ENCODE data around the gene SLC4A11. TPM values are rescaled to one million over a fixed set of nuclear protein-coding genes. Genes with fewer than 3 reads are reported as not detected.

SLC4A11 gene
- total RNA-seq, 3 donors from 2014 or later, result 0.31 to 1.2 (median 1.1) TPM

GRCh38 chr20:3208786-3209256 lies 30.2 kb downstream of the SLC4A11 start:
- intact Hi-C loops (cut with DNase I, micrococcal nuclease), result no loop called here
- TF ChIP-seq CTCF (IDR thresholded peaks at IDR 0.05), result no peak
- H3K4me3 ChIP-seq, result peak overlapping the region; percentile 83
- H3K36me3 ChIP-seq (ENCODE audit: low read depth), result no peaks in the 10 kb centered on the region
- H3K9me3 ChIP-seq, result no peaks in the 10 kb centered on the region
- peaks cover 9% of the 10 kb centered on the region for H3K4me1 ChIP-seq (ENCODE audit: low read depth)
- DNase-seq (peak in 1 of 3 donors; percentile 26), ATAC-seq (peak; percentile 6)

GRCh38 chr20:3204124-3204794 lies 34.7 kb downstream of the SLC4A11 start, which contains the start of gene DDRGK1:
Gene DDRGK1, minus strand, starts transcription at chr20:3204682. Its CDS starts 55 bp downstream, at chr20:3204627.
- peak; percentile 93 for ATAC-seq
- H3K4me1 ChIP-seq (ENCODE audit: low read depth), result peaks cover 8% of the 10 kb centered on the region
- no peak for TF ChIP-seq CTCF (IDR thresholded peaks at IDR 0.05)
- peak within 1 kb of the TSS; percentile 79 for H3K4me3 ChIP-seq
- intact Hi-C loops (cut with DNase I, micrococcal nuclease), result no loop called here
- H3K9me3 ChIP-seq, result no peaks in the 10 kb centered on the region
- peaks cover 9% of the 10 kb centered on the region for H3K36me3 ChIP-seq (ENCODE audit: low read depth)
- peak; percentile 89 to 96 (median 96) for DNase-seq

GRCh38 chr20:3203315-3204123 lies 35.5 kb downstream of the SLC4A11 start:
- no peaks in the 10 kb centered on the region for H3K9me3 ChIP-seq
- DNase-seq, result peak in 2 of 3 donors; percentile 43 to 56
- TF ChIP-seq CTCF (IDR thresholded peaks at IDR 0.05), result no peak

GRCh38 chr20:3202965-3203314 lies 36.0 kb downstream of the SLC4A11 start:
- H3K36me3 ChIP-seq (ENCODE audit: low read depth), result peaks cover 9% of the 10 kb centered on the region

More at GRCh38 chr20:3203315-3204123, 35.5 kb downstream of the SLC4A11 start:
- Histone ChIP-seq H3K4me1 (ENCODE audit: low read depth) (peaks cover 8% of the 10 kb centered on the region), H3K4me3 (peak overlapping the region; percentile 79), H3K36me3 (ENCODE audit: low read depth) (peaks cover 9% of the 10 kb centered on the region)
- ATAC-seq, result peak; percentile 62
- intact Hi-C loops (cut with DNase I, micrococcal nuclease), result no loop called here

More at GRCh38 chr20:3202965-3203314, 36.0 kb downstream of the SLC4A11 start:
- ATAC-seq (no peak), DNase-seq (no peak)
- no peak for TF ChIP-seq CTCF (IDR thresholded peaks at IDR 0.05)
- intact Hi-C loops (cut with DNase I, micrococcal nuclease), result no loop called here
- Histone ChIP-seq H3K4me3 (no peak overlapping the region), H3K9me3 (no peaks in the 10 kb centered on the region), H3K4me1 (ENCODE audit: low read depth) (peaks cover 8% of the 10 kb centered on the region)
